ENCODE results near the gene TLCD5. TPM values are rescaled to one million over a fixed set of nuclear protein-coding genes. Genes with fewer than 3 reads are reported as not detected.

TLCD5 gene
- total RNA-seq, 4 donors from 2014 or later, result 0.72 to 1.7 (median 1.5) TPM

DNA sequence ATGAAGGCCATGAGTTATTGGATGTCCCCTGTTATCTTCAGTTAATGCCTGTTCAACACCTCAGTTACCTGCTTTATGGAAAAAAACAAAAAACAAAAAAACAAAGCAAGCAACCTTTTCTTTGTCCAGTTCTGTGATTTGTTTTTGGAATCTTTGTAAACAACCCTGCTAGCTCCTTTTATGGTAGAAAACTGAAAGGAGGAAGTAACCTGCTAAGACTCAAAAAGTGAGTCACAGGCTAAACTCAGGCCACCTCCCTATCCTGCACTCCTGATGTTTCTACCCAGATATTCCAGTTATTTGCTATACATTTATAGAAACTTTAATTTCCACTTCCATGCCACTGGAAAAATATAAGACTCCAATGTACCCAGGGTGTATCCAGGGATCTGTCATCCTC lies 20.6 kb upstream of the TLCD5 start:
- no peak for TF ChIP-seq POLR2A (IDR thresholded peaks at IDR 0.05)
- TF ChIP-seq, protein P1, sequence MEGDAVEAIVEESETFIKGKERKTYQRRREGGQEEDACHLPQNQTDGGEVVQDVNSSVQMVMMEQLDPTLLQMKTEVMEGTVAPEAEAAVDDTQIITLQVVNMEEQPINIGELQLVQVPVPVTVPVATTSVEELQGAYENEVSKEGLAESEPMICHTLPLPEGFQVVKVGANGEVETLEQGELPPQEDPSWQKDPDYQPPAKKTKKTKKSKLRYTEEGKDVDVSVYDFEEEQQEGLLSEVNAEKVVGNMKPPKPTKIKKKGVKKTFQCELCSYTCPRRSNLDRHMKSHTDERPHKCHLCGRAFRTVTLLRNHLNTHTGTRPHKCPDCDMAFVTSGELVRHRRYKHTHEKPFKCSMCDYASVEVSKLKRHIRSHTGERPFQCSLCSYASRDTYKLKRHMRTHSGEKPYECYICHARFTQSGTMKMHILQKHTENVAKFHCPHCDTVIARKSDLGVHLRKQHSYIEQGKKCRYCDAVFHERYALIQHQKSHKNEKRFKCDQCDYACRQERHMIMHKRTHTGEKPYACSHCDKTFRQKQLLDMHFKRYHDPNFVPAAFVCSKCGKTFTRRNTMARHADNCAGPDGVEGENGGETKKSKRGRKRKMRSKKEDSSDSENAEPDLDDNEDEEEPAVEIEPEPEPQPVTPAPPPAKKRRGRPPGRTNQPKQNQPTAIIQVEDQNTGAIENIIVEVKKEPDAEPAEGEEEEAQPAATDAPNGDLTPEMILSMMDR (IDR thresholded peaks at IDR 0.05), result no peak
- DNase-seq (ENCODE audit: low spot score in 2 of 2), result no peak
- H3K4me3 ChIP-seq (ENCODE audit: low read depth, poor library complexity, severe bottlenecking), result no peak overlapping the region
- intact Hi-C loops (cut with DNase I; ENCODE audit: low total_unique reads), result loop anchor here (10.0 kb wide), 1 partner anchor 130 kb away; no protein-coding TSS in a partner anchor

DNA sequence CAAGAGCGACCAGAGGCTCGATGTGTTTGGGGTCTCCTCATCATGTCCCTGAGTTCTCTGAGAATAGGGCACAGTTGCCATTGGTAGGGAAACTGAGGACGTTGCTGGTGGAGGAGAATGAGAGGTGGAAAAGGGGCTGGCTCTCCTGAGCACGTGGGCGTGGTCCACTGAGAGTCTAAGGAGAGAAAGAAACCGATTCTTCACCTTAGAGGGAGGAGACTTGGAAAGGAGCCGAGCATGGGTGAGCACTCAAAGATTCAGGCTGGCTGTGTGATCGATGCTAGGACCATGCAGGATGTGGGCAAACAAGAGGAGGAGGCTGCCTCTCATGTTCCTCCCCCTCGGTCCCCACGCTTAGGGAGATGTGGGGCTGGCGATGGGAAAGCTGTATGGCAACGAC lies 19.8 kb upstream of the TLCD5 start:
- 72 to 74% methylated on average over 12 of the region's 12 CpGs for WGBS, 2 donors
- TF ChIP-seq, protein P1 (IDR thresholded peaks at IDR 0.05), result no peak
- no peak for TF ChIP-seq POLR2A (IDR thresholded peaks at IDR 0.05)
- no peak overlapping the region for H3K4me3 ChIP-seq (ENCODE audit: low read depth, poor library complexity, severe bottlenecking)
- intact Hi-C loops (cut with DNase I; ENCODE audit: low total_unique reads), result loop anchor here (10.0 kb wide), 1 partner anchor 130 kb away; no protein-coding TSS in a partner anchor
- peak in 1 of 2 donors; percentile 75 for DNase-seq (ENCODE audit: low spot score in 2 of 2)

DNA sequence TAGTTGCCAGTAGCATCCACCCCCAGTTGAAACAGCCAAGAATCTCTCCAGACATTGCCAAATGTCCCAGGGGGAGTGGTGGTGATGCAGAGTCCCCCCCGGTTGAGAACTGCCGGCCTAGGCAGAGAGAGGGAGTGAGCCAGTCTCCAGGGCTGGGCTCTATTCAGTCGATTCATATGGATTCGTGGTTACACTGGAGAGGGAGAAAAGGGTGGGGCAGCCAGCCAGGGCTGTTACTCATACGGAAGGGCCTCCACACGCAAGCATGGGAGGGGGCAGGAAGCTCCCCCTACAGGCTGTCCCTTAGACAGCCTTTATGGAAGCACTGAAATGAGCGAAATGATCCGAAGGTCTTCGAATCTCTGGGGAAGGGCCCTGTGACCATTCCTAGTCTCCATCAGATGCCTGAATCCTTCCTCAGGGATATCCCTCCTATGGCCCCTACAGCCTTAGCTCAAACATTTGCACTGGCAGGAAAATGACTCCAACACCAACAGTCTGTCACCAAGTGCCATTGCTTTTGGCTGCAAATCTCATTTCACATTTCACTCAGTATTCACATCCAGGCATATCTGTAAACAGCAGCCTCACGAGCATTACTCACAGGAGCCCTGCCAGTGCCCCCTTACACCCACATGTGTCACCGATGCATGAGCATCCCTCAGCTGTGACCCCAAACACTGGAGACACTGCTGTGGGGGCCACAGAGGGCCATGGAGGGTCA lies 18.4 kb upstream of the TLCD5 start:
- H3K4me3 ChIP-seq (ENCODE audit: low read depth, poor library complexity, severe bottlenecking), result no peak overlapping the region
- peak in 1 of 2 donors; percentile 84 for DNase-seq (ENCODE audit: low spot score in 2 of 2)
- TF ChIP-seq POLR2A (IDR thresholded peaks at IDR 0.05), result no peak
- TF ChIP-seq, protein P1 (IDR thresholded peaks at IDR 0.05), result no peak
- intact Hi-C loops (cut with DNase I; ENCODE audit: low total_unique reads), result loop anchor here (10.0 kb wide), 1 partner anchor 132 kb away; no protein-coding TSS in a partner anchor
- 33 to 47% methylated on average over 11 of the region's 11 CpGs for WGBS, 2 donors

DNA sequence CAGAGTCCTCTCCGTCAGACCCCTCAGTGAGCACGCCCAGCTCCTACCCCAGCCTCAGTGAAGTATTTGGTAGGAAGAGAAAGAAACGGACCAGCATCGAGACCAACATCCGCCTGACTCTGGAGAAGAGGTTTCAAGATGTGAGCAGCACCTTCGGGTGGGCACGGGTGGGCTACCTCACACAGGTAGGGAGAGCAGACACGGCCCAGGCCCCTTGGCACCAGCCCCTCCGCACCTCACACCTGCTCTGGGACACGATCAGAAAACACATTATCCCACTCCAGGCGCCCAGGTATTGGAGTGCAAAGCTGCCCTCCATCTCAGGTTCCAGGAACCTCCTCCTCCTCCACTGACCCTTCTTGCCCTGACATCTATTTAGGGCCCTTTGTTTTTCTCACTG lies 17.6 kb upstream of the TLCD5 start:
- TF ChIP-seq POLR2A (IDR thresholded peaks at IDR 0.05), result no peak
- TF ChIP-seq, protein P1 (IDR thresholded peaks at IDR 0.05), result no peak
- DNase-seq (ENCODE audit: low spot score in 2 of 2), result peak in 1 of 2 donors; percentile 84
- WGBS, 2 donors, result 93% methylated on average over 11 of the region's 11 CpGs
- intact Hi-C loops (cut with DNase I; ENCODE audit: low total_unique reads), result loop anchor here (10.0 kb wide), 1 partner anchor 133 kb away; no protein-coding TSS in a partner anchor
- no peak overlapping the region for H3K4me3 ChIP-seq (ENCODE audit: low read depth, poor library complexity, severe bottlenecking)

DNA sequence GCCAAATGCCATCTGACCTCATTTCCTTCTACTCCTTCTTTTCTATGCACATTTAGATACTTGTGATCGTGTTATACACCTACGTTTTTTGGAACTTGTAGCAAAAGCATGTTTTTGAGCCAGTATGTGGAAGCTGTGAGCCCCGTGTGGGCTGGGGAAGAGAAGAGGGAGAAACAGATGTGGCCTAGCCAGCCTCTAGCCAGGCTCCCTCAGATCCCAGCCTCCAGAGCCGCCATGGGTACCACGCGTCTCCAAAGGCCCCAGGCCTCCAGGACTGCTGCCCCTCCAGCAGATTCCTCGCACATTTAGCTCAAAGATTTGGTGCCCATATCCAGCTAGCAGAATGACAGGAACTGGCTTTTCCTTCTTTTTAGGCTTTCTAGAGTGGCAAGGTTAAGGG lies 17.0 kb upstream of the TLCD5 start:
- DNase-seq (ENCODE audit: low spot score in 2 of 2), result peak in 1 of 2 donors; percentile 81
- H3K4me3 ChIP-seq (ENCODE audit: low read depth, poor library complexity, severe bottlenecking), result no peak overlapping the region
- intact Hi-C loops (cut with DNase I; ENCODE audit: low total_unique reads), result loop anchor here (10.0 kb wide), 1 partner anchor 133 kb away; no protein-coding TSS in a partner anchor
- no peak for TF ChIP-seq POLR2A (IDR thresholded peaks at IDR 0.05)
- TF ChIP-seq, protein P1 (IDR thresholded peaks at IDR 0.05), result no peak
- WGBS, 2 donors, result 78 to 91% methylated on average over 7 of the region's 7 CpGs

Measured in lower leg skin (tissue), 4 donors.